Measurements from ENCODE around the gene DIAPH2.

- TF ChIP-seq POLR2A (IDR thresholded peaks at IDR 0.05), result no peak
- TF ChIP-seq CTCF (IDR thresholded peaks at IDR 0.05), result no peak
These were observed 321.5 kb downstream of the DIAPH2 start for GRCh38 chrX:97006167-97006566.
